OCI-LY1 (cell line): ENCODE results near the gene MACROH2A2.

Experiments used
- CTCF ChIP-seq: fragments of 200-600 bp; sonication (generic), shearing (Covaris generic); IDR thresholded peaks from 2 replicates; pipeline ENCODE4 v1.5.1; 2017; ENCODE audit warnings: mild to moderate bottlenecking, antibody characterized with exemption, low read length, moderate library complexity, mixed read lengths
- EZH2 ChIP-seq: fragments of 200-600 bp; sonication (generic), shearing (Covaris generic); IDR thresholded peaks from 2 replicates; pipeline ENCODE4 v1.8.0; 2017; ENCODE audit warnings: borderline replicate concordance, mixed run types, mild to moderate bottlenecking, antibody characterized with exemption, low read length, moderate library complexity, mixed read lengths

GRCh38 chr10:70117646-70118045 is 65.0 kb downstream of the MACROH2A2 start:
- TF ChIP-seq CTCF (no peak), EZH2 (no peak)
